Measurements from ENCODE around the gene LRP1B.

Gene LRP1B

GRCh38 chr2:141605163-141605562 is 525.7 kb downstream of the LRP1B start:
- no peak for DNase-seq (ENCODE audit: low read depth)
- no peak for TF ChIP-seq CTCF (IDR thresholded peaks at IDR 0.05; ENCODE audit: insufficient read depth, low read depth, low read length, missing control alignments)
- H3K4me3 ChIP-seq (ENCODE audit: low read depth, low read length): no peak overlapping the region

- no peak for DNase-seq (ENCODE audit: low read depth)
- no peak for TF ChIP-seq CTCF (IDR thresholded peaks at IDR 0.05; ENCODE audit: insufficient read depth, low read depth, low read length, missing control alignments)
- no peak overlapping the region for H3K4me3 ChIP-seq (ENCODE audit: low read depth, low read length)
Observed at GRCh38 chr2:141601511-141602152, 529.2 kb downstream of the LRP1B start.

- DNase-seq (ENCODE audit: low read depth): no peak
- no peak overlapping the region for H3K4me3 ChIP-seq (ENCODE audit: low read depth, low read length)
- no peak for TF ChIP-seq CTCF (IDR thresholded peaks at IDR 0.05; ENCODE audit: insufficient read depth, low read depth, low read length, missing control alignments)
Observed at GRCh38 chr2:141599721-141600120, 531.1 kb downstream of the LRP1B start.

GRCh38 chr2:141598982-141599381 is 531.8 kb downstream of the LRP1B start:
- H3K4me3 ChIP-seq (ENCODE audit: low read depth, low read length): no peak overlapping the region
- DNase-seq (ENCODE audit: low read depth): no peak
- no peak for TF ChIP-seq CTCF (IDR thresholded peaks at IDR 0.05; ENCODE audit: insufficient read depth, low read depth, low read length, missing control alignments)

- H3K4me3 ChIP-seq (ENCODE audit: low read depth, low read length): no peak overlapping the region
- no peak for TF ChIP-seq CTCF (IDR thresholded peaks at IDR 0.05; ENCODE audit: insufficient read depth, low read depth, low read length, missing control alignments)
- no peak for DNase-seq (ENCODE audit: low read depth)
Observed at GRCh38 chr2:141595316-141595920, 535.4 kb downstream of the LRP1B start.

- TF ChIP-seq CTCF (IDR thresholded peaks at IDR 0.05; ENCODE audit: insufficient read depth, low read depth, low read length, missing control alignments): no peak
- H3K4me3 ChIP-seq (ENCODE audit: low read depth, low read length): no peak overlapping the region
- no peak for DNase-seq (ENCODE audit: low read depth)
Observed at GRCh38 chr2:141591787-141592186, 539.0 kb downstream of the LRP1B start.

GRCh38 chr2:141590620-141591019 is 540.2 kb downstream of the LRP1B start:
- H3K4me3 ChIP-seq (ENCODE audit: low read depth, low read length): no peak overlapping the region
- no peak for TF ChIP-seq CTCF (IDR thresholded peaks at IDR 0.05; ENCODE audit: insufficient read depth, low read depth, low read length, missing control alignments)
- no peak for DNase-seq (ENCODE audit: low read depth)
